GM21786 (cell line): ENCODE measurements around the gene DAPK2.

Experiments
- ATAC-seq: cut with Tn5 transposase; IDR thresholded peaks from one replicate; pipeline ENCODE4 v1.9.1; 2021; ENCODE audit not compliant: unreplicated experiment

The DAPK2 gene

DNA sequence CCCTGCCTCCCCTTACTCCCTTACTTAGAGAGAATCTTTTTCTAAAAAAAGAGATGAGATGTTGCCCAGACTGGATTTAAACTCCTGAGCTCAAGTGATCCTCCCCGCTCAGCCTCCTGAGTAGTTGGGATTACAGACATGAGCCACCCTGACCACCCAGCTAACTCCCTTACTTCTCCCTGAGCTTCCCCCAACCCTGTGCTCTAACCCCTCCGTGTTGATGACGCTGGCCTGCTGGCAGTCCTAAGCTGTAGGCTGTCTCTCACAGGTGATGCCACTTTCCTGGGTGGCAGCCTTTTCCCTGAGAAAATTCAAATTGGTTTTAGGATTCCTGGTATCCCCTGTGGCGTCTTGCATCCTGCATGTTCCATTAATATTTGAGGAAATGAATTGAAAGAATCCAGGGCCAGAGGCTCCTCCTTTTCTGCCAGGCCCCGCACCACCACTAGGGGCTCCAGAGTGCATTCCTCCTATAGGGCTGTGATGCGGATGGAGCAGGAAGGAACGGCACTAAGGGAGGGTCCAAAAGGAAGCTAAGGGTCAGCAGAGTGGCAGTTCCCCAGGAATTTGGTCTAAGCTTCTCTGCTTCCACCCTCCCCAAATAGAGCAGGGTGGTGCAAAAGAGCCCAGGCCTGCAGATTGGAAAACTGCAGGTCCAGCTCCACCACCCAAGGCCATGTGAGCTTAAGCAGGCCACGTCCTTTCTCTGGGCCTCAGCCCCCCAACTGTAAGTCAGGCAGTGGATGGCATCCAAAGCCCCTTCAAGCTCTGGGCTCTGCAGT is 101.1 kb downstream of the DAPK2 start:
- ATAC-seq = no peak

DNA sequence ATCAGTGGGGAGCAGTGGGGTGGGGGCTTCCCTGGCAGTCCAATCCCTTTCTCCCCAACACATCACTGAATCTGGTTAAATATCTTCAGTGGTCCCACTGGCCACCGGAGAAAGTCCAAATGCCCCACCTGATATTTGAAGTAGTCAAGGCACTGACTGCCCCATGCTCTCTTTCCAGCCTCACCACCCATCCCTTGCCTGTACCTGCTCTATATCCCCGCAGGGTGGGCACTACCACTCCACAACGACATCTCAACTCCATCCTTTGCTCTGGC is 101.7 kb downstream of the DAPK2 start:
- no peak for ATAC-seq

DNA sequence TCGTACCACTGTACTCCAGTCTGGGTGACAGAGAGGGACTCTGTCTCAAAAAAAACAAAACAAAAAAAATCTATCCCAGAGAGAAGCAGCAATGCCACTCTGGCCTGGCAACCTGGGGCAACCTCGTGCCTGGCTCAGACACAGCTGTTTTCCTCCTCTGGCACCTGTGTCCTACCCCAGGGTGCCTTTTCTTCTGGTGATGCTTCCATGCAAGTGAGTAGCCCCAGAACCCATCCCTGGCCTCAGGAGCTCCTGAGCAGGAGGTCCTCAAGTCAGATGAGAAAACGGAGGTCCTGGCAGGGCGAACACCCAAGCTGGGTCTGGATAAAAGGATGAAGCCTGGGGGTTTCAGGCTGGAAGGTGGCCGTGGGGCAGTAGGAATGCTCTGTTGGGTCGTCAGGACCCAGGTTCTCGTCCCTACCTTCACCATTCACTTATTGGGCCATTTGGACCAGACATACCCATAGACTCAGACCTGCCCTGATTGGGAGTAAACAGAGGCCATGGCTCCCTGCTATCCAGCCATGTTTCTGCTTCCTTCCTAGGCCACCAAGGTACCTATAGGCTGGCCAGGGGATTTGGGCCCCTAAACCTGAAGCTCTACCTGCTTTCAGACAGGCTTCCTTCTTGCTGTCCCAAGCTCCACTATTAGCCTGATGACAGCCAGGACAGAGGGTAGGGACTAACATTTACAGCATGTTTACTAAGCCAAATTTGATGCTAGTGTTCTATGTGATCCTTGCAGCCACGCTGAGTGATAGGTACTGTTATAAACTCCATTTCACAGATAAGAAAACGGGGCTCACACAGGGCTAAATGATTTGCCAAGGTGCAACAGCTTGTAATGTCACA is 102.2 kb downstream of the DAPK2 start:
- no peak for ATAC-seq

DNA sequence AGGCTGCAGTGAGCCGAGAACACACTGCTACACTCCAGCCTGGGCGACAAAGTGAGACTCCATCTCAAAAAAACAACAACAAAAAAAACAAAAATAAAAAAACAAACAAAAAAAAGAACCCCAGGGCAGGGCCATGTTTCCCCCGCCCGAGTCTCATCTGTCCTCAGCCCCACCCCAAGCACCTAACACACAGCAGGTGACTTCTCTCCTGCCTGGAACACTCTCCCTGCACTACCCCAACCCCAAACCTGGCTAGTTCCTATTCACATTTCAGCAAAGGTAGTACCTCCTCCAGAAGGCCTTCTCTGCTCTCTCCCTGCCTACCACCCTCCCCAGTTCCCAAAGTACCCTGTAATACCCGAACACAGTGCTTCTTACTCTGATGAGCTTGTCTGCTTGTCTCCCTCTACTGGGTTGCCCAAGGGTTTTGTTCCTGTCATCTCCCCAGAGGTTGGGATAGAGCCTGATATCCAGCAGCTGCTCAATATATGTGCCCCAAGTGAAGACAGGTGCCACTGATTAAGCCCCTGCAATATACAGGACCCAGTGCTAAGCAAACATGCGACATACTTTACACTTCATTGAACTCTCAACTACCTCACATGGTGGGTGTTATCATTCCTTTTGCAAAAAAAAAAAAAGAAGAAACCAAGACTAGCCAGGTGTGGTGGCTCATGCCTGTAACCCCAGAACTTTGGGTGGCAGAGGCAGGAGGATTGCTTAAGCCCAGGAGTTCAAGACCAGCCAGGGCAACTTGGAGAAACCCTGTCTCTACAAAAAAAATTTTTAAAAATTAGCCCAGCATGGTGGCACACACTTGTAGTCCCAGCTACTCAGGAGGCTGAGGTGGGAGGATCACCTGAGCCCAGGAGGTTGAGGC is 103.6 kb downstream of the DAPK2 start:
- no peak for ATAC-seq

DNA sequence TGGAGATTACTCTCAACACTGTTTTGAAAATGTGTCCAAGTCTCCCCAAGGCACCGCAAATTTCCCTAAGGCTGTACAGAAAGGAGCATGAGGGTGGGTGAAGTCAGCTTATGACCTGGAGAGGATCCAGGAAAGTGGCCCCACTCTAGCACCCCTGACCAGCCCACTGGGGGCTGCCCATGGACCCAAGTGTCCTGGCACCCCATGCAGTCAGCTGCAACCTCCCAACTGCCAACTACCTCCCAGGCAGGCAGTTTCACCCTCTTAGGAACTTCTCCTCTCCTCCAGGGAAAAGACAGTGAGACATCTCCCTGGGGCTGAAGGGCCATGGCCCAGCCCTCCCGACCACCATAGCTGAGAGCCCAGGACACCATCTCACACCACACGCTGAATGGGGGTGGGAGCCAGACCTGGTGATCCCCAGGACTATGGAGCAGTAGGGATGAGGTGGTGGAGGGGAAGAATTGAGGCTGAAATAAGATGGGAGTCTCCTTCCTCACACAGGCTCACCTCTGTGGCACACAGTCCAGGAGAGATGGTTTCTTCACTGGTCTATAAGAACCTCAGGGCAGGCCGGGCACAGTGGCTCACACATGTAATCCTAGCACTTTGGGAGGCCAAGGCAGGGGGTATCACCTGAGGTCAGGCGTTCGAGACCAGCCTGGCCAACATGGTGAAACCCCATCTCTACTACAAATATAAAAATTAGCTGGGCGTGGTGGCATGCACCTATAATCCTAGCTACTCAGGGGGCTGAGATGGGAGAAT is 104.4 kb downstream of the DAPK2 start:
- ATAC-seq = no peak

DNA sequence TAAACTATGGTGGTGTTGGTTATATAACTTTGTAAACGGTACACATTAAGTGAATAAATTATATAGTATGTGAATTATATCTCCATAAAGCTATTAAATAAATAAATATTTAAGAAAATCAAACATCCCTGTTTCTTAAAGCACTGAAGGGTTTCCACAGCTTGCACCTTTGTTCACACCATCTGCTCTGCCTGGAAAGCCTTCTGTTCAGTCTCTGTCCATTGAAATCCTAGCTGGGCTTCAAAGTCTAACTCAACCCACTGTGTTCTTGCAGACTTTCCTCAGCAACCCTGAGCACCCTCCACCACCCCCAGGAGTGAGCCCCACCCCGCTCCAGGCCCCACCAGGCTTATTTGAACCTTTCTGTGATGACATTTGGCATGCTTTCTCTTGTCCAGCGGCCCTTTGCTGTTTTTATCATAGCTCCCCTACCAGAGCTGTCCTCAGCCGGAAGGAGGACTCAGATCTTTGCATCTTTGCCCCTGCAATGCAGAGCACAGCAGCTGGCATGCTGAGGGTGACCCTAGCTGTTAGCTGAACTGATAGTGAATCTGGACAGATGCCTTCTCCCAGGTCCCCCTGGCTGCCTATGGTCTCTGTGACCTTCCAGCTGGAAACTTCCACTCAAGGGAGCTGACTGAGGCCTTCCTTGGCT is 105.2 kb downstream of the DAPK2 start:
- ATAC-seq = no peak

DNA sequence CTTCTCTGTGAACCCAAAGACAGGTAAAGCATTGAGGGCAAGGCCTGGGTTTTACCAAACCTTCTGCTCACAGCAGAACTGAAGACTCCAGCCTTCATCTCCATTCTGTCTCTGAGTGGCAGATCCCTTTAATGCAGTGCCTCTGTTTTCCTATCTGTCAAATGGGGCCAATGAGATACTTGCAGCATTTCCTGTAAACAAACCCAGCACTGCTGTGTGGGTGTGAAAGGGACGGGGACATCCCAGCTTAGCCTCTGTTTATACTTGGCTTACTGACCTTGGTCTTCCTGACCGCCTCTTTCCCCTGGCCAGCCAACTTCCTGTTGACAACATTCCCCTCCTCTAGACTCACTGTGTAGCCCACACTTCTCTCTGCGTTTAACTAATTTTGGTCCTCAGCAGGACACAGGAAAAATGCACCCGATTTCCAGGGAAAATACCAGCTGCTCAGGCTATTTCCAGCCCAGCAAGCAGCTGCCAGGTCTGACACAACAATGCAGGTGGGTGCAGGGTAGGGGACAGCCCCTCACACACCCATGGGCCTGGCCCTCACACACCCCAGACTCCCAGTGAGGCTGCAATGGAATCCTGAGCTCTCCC is 106.7 kb downstream of the DAPK2 start:
- ATAC-seq = no peak

DNA sequence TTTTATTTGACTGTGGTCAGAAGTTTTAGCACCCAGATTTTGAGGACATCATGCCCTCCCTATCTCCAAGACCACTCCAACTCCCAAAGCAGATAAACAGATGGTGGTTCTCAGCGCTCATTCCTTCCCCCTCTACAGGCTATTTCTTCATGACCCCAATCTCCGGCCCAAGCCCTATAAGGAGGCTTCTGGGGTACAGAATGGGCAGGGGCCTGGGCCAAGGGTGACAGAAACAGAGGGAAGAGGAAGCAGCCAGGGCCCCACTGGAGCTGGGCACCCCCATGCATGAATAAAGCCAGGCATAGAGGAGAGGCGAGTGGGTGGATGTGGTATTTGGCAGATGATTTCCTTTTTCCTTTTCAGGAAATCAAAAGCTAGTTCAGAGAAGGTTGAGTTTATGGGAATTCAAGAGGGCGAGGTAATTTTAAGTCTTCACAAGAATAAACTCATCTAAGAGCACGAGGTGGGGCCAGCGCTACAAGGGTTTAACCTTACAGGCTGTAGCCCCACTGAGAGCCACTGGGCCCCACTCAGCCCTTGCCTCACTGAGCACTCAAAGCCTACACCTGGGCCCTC is 107.7 kb downstream of the DAPK2 start:
- no peak for ATAC-seq

DNA sequence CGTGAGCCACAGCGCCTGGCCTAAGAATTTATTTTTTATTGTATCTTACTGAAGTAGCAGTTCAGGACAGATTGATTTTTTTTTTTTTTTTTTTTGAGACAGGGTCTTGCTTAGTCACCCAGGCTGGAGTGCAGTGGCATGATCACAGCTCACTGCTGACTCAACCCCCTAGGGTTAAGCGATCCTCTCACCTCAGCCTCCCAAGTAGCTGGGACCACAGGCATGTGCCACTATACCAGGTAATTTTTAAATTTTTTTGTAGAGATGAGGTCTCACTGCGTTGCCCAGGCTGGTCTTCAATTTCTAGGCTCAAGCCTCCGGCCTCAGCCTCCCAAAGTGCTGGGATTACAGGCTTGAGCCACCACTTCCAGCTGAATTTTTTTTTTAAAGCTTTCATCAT is 112.8 kb downstream of the DAPK2 start:
- ATAC-seq = no peak

DNA sequence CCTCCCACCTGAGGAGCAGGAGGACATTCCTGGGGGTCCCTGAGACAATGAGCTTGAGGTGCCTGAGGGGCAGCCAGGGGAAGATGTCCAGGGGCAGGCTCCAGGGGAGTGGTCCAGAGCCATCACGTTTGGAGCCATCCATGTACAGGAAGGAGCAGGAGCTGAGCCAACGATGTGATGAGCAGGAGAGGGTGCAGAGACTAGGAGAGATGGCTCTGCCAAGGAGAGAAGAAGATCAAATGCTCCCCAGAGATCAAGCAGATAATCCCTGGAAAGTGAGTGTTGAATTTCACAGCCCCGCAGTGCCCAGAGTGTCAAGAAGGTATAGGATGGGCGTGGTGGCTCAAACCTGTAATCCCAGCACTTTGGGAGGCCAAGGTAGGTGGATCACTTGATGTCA is 114.7 kb downstream of the DAPK2 start:
- ATAC-seq = no peak

DNA sequence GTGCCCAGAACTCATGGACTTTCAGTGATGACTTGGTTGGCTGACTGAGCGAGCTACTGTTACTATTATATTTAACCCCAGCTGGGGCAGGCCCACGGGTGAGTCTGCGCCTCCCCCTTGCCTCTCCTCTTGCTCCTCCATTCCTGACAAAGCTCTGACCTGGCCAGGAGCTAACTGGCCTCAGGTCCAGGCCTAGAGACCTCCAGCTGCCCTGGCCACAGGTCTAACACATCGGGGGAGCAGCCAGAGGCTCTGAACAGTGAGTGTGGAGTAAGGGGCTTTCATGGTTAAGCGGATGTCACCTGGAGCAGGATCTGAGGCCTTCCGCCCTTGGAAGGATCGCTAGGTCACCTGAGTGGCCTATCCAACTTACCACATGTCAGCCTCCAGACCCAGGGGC is 116.3 kb downstream of the DAPK2 start:
- no peak for ATAC-seq

DNA sequence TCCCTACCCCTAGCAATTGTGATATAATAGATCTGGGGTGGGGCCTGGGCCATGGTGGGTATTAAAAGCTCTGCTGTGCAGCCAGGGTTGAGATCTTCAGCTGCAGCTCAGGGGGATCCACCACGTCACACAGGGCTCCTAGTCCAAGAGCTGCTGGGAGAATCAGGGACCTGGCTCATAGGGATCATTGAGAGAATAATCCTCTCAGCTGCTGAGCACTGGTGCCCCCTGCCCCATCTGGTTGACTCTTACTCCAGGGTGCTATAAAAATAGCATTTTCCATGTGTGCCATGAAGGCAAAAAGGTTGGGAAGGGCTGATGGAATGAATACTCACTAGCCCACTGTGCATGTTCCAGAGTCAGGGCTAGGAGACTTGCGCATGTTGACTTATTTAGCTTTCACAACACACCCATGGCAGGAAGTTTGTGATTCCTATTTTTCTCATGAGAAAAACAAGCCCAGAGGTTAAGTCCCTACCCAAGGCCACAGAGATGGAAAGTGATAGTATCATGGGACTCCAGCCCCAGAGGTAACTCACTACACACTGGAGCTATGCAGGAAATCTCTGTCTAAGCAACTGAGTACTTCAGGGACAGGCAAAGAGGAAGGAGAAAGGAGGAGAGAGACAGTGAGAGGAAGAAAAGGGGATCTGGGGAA is 118.0 kb downstream of the DAPK2 start:
- ATAC-seq = no peak

DNA sequence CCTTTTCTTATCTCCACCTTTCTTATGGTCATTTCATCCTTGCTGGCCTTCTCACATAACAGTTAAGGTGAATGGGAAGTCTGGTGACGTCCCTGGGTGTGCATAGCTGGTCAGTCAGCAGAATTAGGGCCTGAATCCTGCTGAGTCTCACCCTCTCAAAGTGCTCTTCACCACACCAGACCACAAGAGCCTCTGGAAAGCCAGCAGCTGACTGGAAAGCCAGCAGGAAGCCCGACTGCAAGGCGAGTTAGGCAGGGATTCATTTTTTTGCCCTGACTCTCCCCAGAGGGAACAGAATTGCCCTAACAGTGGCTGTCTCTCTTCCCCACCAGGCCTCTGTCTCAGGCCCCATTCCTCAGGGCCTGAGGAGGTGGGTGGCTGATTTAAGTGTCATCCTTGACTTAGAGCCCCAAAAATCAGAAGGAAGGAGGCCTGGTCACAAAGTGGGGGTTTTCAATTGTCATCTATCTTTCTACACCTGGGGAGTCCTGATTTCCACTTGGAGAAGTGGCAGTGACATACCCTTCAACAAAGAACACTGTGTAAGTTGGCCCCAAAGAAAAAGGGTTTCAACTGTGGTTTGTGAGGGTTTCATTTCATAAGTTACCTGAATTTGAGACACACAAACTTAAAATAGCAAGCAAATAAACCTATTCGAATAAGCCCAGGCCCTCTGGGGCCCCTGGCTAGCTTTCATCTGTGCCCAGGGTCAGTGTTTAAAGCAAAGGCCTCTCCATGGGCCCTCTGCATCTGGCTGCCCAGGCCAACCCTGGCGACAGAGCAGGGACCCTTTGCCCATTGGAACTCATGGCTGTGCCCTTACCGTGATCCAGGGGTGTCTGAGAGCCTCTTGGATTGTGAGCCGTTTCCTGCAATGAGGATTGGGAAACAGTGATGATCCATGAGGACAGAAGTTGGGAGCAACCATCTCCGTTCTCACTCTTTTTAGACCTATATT is 122.0 kb downstream of the DAPK2 start:
- ATAC-seq = no peak

DNA sequence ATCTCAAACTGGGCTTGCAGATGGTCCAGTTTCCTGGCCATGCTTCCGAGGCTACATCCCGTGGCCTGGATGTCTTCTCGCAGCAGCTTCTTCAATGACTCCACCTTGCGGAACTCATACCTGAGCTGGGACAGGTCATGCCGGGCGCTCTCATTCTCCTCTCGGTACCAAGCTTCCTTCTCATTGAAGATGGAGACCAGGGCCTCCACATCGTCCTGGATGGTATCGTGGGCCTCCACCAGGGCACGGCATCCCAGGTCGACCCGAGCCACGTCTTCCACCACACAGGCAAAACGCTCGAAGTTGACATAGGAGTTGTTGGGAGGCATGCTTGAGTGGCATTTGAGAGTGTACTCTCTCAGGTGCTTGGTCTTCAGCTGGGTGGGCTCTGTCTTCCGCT is 123.4 kb downstream of the DAPK2 start:
- ATAC-seq = no peak

DNA sequence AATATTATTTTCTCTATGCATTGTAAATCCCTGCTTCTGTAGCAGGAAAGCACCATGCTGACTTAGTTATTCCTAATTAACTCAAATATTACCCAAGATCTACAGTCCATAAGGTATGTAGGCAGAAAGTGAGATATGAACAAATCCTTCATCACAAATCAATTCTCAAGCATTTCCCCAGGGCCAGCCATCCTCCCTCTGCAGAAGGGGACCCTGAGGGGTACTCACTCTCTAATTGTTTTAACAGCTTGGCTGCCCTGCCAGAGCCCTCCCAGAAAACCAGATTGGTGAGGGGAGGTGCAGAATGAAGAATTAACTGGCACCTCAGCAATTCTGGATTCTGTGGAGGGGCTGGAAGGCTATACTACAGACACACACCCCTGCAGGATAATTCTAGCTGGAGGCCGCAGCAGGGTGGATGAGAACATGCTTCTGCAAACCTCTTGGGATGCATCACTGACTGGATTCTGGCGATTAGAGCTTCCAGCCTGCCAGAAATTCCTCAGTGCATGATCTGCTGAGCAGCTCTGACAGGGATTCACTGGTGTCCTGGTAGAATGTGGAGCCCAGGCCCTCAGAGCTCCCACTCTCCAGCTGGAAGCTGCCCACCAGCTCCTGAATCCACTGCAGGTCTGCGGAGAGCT is 123.9 kb downstream of the DAPK2 start:
- no peak for ATAC-seq

DNA sequence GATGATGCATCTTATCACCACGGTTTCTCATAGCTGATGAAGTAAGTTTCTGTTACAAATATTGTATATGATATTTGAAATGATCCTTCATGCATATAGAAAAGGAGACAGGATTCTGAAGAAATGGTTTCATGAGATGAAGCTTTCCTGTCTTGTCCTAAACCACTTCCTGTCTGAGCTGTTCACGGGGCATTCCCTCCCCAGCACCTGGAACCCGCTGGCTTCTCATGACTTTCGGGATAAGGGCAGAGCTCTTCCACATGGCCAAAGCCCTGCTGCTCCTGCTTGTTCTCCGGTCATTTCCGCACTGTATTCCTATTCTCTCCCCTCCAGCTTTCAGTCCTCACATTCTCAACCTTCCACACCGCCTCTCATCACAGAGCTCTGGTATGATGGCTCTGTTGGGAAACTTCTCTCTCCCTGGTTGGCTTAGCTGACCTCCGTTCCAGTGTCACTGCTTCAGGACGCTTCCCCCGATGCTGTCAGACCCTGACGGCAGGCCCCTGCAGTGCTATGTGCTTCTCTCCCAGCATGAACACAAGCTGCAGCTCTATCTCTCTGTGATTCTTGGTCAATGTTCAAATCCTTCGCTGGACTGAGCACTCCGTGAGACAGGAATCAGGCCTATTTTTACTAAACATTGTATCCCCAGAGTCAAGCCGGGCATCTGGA is 125.6 kb downstream of the DAPK2 start:
- no peak for ATAC-seq

DNA sequence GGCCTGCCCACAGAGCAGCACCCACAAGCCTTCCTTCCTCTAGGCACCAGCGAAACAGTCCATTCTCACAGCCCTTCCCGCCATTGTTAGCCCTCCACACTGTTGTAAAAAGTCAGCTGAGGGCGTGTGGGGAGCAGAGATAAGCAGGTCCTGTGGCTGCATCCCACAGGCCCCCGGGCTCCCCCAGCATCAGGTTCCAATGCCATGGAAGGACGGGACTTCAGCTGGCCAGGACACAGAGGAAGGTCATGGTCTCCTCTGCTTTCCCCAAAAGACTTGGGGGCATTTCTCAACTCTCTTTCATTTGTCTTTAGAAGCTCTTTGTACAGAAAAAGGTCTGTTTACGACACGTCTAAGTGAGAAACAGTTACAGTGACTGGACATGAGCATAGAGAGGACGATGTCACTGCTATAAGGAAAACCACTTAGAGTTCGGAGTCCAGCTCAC is 127.4 kb downstream of the DAPK2 start:
- ATAC-seq = no peak
